ENCODE data around the gene GNG13.
"Not testable (repeated sequence)": the region's sequence is repeated elsewhere in the genome, so short reads cannot be mapped to it uniquely, and the experiment has no call there.

GNG13 gene

DNA sequence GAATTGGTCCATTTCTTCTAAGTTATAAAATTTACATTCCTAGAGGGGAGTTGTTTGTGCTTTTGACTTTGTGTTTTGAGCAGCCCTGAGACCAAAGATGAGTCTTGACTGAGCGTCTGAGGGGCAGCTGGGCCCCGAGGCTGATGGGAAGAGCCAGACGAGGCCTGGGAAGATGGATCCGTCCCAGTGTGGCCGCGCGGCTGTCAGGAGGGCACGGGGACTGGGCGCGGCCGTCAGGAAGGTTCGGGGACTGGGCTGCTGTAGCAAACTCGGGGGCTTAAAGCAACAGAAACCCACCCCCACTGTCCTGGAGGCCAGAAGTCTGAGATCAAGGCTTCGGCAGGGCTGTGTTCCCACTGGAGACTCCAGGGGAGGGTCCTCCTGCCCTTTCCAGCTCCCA is 38.2 kb upstream of the GNG13 start:
- H3K4me3 ChIP-seq (ENCODE audit: low read depth, low read length): no peak overlapping the region
- no peak for DNase-seq (ENCODE audit: low read depth)
- TF ChIP-seq, protein P1, sequence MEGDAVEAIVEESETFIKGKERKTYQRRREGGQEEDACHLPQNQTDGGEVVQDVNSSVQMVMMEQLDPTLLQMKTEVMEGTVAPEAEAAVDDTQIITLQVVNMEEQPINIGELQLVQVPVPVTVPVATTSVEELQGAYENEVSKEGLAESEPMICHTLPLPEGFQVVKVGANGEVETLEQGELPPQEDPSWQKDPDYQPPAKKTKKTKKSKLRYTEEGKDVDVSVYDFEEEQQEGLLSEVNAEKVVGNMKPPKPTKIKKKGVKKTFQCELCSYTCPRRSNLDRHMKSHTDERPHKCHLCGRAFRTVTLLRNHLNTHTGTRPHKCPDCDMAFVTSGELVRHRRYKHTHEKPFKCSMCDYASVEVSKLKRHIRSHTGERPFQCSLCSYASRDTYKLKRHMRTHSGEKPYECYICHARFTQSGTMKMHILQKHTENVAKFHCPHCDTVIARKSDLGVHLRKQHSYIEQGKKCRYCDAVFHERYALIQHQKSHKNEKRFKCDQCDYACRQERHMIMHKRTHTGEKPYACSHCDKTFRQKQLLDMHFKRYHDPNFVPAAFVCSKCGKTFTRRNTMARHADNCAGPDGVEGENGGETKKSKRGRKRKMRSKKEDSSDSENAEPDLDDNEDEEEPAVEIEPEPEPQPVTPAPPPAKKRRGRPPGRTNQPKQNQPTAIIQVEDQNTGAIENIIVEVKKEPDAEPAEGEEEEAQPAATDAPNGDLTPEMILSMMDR (conservative IDR thresholded peaks at IDR 0.05; ENCODE audit: low read depth, low read length): no peak

GRCh38 chr16:836822-837221 is 36.3 kb upstream of the GNG13 start:
- DNase-seq (ENCODE audit: low read depth); H3K4me3 ChIP-seq (ENCODE audit: low read depth, low read length): not testable (repeated sequence)

DNA sequence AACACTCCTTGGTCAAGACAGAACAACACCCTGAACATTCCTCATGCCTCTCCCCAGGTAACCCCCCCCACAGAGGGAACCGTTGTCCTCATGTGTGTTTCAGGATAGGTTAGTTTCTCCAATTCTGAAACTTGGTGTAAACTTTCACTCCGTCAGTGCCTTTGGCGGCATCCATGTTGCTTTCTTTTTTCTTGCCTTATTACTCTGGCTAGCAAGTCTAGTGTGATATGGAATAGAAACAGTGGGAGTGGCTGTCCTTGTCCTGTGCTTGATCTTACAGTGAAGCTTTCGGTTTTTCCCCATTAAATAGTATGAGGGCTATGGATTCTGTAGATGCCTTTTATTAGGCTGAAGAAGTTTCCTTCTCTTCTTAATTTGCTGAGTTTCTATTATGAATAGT is 35.7 kb upstream of the GNG13 start:
- TF ChIP-seq, protein P1 (conservative IDR thresholded peaks at IDR 0.05; ENCODE audit: low read depth, low read length): no peak
- no peak for DNase-seq (ENCODE audit: low read depth)
- H3K4me3 ChIP-seq (ENCODE audit: low read depth, low read length): no peak overlapping the region

- DNase-seq (ENCODE audit: low read depth): no peak
- TF ChIP-seq, protein P1 (conservative IDR thresholded peaks at IDR 0.05; ENCODE audit: low read depth, low read length): no peak
Measured at GRCh38 chr16:835373-835772, 34.8 kb upstream of the GNG13 start.

DNA sequence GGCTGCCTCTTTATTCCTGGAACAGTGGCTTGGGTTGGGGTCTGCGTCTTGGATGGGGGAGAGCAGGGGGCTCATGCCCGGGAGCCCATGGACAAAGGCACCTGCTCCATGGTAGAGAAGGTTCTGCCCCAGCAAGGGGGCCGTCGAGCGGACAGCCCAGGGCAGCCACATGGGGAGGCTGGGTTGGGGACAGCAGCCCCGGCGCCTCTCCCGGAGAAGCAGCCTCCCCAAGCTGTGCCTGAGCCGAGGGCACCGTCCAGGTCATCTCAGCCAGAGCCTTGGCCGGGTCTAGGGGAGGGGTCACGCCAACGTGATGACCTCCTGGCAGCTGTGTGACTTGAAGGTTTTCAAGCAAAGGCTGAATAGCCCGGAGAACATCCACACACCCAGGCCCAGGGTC is 32.9 kb upstream of the GNG13 start:
- no peak overlapping the region for H3K4me3 ChIP-seq (ENCODE audit: low read depth, low read length)
- DNase-seq (ENCODE audit: low read depth): no peak
- TF ChIP-seq, protein P1 (conservative IDR thresholded peaks at IDR 0.05; ENCODE audit: low read depth, low read length): no peak

More at GRCh38 chr16:835373-835772, 34.8 kb upstream of the GNG13 start:
- no peak overlapping the region for H3K4me3 ChIP-seq (ENCODE audit: low read depth, low read length)

- DNase-seq (ENCODE audit: low read depth): no peak
- no peak overlapping the region for H3K4me3 ChIP-seq (ENCODE audit: low read depth, low read length)
Measured at GRCh38 chr16:832652-833336, 32.3 kb upstream of the GNG13 start.

GRCh38 chr16:831571-832413 is 31.3 kb upstream of the GNG13 start:
- no peak overlapping the region for H3K4me3 ChIP-seq (ENCODE audit: low read depth, low read length)
- TF ChIP-seq, protein P1 (conservative IDR thresholded peaks at IDR 0.05; ENCODE audit: low read depth, low read length): no peak

More at GRCh38 chr16:832652-833336, 32.3 kb upstream of the GNG13 start:
- TF ChIP-seq, protein P1 (conservative IDR thresholded peaks at IDR 0.05; ENCODE audit: low read depth, low read length): no peak

More at GRCh38 chr16:831571-832413, 31.3 kb upstream of the GNG13 start:
- DNase-seq (ENCODE audit: low read depth): no peak

Measured in choroid plexus epithelial cell (primary cell).